AG08395 (cell line): ENCODE results near the gene FRG2C.
"Not testable (repeated sequence)": the region's sequence is repeated elsewhere in the genome, so short reads cannot be mapped to it uniquely, and the experiment has no call there.

Source experiments
- DNase-seq: peaks from one replicate; pipeline ENCODE4 v3.0.0; 2012; ENCODE audit warnings: mixed read lengths, low spot score

The FRG2C gene

DNA sequence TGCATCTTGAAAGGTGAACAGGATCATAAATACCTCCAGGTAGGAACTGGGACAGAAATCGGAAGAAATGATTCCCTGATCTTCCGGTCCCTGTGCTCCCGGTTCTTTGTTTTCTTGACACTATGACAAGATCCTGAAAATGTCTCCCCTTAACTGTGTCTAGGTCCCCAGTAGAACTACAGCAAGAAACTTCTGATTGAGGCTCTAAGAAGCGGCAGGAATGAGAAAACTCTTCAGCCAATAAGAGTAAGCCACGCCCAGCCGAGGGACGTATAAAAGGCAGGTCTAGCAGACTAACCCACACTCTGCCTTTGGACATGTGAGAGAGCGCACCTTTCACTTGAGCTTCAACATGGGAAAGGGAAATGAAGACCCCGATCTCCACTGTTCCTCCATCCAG is at the start of gene FRG2C:
Gene FRG2C (plus strand): TSS at position 301 of the 400 bp plus-strand sequence. CDS start 52 bp downstream, at position 353.
- not testable (repeated sequence) for DNase-seq

DNA sequence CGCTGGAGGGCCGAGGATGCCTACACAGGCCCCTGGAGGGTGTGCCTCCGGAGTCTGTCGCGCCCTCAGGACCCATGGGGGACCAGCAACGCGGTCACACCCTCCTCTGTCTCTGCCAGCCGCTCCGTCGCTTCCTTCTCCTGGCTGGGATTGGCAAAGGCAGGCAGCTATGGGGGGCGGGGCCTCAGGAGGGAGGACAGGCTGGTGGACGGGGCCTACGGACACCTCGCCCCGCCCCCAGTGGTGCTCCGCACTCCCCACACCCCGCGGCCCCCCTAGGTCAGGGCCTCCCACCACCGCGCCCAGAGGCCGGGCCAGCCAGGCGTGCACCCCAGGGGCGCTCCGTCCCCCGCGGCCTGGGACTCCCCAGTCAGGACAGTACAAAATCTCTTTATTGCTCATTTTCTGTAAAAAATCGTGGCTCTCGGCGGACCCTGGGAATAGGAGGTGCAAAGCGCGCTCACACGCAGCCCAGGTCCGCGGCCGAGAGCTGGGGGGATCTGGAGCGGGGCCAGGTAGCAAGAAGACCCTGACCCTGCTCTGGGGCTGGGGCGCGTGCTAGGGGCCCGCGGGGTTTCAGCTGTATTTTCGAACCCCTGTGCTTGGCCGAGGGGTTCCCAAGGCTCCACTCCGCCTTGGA is 45.3 kb upstream of the FRG2C start:
- peak; percentile 65 for DNase-seq

DNA sequence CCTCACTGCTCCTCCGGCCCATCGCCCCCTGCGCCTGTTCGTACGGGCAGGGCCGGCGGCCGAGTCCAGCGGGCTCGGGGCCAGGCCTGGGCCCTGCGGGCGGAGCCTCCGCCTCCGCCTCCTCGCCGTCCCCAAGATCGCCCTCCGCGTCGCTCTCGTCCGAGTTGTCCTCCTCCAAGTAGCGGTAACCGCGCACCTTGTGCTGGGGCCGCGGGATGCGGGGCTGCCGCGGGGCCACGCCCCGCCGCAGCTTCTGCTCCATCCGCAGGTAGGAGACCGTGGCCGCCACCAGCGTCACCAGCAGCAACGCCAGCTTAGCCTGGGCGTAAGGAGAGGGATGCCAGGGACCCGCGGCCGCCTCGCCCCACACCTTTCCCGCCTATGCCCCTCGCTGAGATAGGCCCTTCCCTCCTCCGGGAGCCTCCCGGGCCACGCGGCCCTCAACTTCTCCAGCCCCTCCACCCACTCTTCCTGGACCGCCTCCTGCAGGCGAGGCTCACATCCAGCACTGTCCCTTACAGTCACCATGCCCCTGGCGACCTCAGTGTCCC is 44.6 kb upstream of the FRG2C start:
- peak; percentile 4 for DNase-seq

DNA sequence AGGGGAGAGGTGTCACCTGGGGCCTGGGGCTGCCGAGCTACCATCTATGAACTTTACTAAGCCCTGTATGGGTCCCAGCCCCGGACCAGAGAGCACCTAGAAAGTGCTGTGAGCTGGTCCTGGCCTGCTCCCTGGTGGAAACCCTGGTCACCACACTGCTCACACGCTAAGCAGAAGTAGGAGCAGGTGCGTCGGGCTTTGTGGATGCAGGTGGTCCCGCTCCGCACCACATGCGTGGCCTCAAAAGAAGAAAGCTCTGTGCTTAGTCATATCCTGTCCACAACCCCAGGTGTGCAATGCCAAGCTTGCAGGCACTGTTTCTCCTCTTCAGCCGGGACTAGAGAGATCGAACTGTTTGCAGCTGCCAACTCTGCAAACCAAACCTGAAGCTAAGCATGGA is 42.4 kb upstream of the FRG2C start:
- DNase-seq = not testable (repeated sequence)

DNA sequence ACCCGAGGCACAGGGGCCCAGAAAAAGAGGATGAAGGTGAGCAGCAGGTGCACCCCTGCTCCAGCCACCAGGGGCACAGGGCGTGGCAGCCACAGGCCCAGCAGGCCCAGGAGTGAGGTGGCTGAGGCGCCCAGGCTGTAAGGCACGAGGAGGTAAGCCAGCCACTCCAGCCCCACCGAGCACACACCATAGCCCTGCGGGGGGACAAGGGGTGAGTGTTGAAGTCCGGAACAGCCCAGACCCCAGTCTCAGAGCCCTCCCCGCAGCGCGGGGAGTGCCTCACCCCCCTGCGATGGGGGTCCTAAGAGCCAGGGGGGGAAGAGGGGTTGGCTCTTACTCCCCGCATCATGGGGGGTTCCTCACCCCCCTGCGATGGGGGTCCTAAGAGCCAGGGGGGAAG is 40.5 kb upstream of the FRG2C start:
- not testable (repeated sequence) for DNase-seq

DNA sequence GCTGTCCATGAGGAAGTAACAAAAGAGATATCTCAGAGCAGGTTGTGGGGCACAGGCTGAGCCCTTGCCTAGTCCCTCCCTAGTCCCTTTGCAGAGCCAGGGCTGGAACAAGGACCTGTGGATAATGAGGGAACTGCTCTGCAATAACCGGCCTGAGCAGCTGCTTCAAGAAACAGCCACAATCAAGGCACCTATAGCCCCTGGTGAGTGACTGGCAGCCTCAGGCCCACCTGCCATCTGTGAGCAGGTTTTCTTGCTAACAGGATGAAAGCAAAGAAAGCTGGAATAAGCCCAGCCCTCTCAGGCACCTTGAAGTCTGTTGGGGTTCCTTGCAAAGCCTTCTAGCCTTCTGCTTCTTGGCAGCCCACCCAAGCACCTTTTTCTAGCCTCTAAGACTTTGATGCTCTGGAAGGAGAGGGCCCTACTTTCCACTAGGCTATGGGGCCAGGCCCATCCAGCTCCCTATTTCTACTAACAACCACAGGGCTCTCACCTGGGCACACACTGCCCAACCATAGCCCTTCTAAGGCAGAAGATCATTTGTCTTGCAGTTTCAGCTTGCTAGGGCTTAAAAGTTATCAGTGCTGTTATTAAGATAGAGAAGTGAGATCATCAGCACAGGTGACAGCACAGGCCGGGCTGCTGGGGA is 33.1 kb upstream of the FRG2C start:
- not testable (repeated sequence) for DNase-seq

DNA sequence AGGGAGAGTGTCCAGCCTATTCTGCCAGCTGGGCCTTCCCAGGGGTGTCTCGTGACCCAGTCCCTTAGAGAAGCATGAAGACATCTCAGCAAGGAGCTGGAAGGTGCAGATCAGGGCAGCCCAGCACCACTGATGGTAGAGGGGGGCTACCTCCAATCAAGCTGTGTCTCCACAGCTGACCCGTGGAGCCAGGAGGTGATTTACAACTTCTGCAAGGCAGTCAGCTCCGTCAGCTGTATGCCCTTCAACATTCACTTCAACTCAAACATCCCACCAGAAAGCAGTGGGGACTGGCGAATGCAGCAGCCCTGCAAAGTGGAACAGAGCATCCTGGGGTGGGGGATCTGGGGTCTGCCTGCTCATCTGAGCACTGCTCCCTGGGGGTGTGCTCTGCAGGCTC is 32.6 kb upstream of the FRG2C start:
- no peak for DNase-seq

DNA sequence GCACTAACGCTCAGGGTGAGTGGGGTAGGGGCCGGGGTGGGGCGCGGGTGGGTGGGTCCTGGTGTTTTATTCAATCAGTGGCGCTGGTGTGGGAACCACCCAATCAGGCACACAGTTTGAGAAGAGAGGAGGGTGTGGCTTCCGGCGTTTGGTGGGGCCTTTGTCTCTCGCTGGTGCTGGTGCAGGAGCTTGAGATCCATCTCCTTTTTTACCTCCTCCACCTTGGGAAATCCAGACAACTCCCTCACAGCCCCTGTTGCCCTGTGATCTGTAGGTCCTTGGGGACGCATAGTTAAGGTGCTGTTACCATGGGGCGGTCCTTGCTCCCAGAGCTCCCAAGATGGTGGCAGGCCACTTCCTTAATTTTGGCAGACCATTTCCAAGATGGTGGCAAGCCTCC is 25.2 kb upstream of the FRG2C start:
- DNase-seq = not testable (repeated sequence)

DNA sequence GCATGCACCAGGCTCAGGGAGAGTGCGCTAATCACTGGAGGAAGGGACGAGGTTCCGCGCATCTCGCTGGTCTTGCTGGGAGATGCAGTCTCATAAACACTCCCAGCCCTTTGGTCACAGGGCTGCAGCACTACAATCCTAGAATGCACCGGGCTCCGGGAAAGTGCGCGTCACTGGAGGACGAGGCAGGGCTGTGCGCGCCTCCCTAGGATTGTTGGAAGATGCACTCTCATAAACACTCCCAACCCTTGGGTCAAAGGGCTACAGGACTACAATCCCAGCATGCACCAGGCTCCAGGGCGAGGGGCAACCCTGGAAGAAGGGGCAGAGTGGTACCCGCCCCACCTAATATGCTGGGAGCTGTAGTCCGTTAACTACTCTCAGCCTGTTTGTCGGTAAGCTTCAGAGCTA is 23.0 kb upstream of the FRG2C start:
- peak; percentile 67 for DNase-seq

DNA sequence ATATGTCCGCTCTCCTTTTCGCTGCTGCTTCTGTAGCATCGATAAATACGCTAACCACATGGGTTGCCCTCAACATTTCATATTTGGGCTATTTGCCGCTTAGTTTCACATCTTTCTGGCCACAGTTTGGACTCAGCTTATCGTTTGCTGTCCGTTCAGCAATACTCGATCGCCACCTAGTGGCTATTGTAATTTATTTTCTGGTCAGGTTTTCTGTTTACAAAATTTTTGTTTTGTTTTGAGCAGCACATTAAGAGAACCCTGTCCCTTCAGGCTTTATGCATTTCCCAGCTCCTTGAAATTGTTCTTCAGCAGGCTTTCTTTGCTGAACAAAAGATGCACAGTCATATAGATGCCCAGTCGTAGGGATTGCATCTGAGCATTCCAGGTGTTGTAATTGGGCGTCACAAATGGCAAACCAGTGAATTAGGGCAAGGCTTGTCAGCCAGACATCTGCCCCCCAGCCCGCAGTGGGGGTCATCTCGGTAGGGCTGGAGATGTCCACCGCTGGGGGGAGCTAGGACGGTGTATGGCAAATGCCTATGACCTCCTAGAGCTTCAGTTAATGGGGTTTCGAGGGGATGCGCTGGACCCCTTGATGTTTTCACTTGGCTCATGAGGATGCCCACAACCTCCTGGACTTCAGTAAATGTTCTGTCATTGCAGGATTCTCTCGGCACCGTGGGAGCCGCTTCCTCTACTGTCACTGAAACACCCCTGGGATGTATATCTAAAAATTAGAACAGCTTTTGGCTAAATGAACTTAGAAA is 20.9 kb upstream of the FRG2C start:
- peak; percentile 27 for DNase-seq

DNA sequence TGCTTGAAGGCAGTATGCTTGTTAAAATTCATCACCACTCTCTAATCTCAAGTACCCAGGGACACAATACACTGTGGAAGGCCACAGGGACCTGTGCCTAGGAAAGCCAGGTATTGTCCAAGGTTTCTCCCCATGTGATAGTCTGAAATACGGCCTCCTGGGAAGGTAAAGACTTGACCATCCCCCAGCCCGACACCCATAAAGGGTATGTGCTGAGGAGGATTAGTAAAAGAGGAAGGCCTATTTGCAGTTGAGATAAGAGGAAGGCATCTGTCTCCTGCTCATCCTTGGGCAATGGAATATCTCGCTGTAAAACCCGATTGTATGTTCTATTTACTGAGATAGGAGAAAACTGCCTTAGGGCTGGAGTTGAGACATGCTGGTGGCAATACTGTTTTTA is 18.6 kb upstream of the FRG2C start:
- not testable (repeated sequence) for DNase-seq

DNA sequence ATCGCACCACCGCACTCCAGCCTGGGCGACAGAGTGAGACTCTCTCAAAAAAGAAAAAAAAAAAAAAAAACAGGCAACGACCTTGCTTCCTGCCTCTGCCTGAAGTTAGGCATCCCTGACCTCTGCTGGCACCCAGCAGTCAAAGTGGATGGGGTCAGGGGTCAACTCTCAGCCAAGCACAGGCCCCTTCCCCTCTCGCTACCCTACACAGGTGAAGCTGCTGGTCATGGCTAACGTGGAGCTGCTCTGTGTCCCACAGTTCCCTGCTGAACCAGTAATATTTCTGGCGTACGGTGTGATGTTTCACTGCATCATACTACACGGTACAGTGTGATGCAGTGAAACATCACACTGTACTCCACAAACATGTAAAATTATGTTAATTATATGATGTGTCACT is 13.9 kb upstream of the FRG2C start:
- DNase-seq = no peak

DNA sequence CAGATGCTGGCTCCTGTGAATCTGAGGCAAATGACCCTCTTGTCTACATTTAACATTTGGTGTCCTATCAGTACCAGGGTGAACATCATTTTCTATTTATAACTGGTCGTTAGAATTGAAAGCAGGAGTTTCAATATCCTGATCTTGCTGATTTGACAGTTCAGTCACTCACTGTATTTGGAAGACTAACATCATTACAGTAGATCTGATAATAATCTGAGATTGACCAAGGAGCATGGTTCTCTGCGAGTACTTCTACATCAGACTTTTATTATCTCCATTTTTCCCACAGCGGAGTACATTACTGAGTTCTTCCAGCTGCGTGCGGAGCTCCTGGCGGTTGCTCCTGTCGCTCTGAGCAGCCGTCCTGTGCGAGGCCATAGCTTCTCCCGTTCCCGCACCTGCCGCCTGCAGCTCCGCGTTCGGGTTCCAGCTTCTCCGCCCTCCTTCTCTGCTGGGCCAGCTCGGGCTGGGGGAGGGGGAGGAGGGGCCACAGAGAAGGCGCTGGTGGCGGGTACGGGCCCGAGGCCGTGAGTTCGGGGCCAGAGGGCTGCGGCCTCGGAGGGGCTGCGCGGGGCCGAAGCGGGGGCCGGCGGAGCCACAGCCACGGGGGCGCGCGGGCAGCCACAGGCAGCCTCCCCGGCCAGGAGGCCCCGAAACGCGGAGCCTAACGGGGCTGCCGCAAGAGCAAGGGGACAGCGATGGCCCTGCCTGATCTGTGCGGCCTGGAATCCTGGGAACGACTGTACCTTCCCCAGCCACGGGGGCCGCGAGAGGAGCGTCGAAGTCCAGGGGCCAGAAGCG is 8.8 kb upstream of the FRG2C start:
- DNase-seq = not testable (repeated sequence)

DNA sequence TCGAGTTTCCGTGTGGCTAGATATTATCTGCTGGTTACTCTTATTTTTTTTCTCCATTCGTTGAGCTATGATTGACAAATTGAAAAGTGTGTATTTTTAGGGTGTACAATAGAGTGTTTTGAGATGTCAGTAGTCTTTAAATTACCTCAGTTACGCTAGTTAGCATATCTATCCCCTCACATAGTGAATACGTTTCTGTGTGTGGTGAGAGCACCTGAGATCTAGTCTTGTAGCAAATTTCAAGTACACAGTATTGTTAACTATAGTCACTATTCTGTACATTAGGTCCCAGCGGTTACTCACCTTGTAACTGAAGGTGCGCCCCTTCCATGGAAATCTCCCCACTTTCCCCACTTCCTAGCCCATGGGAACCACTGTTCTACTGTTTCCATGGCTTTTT is 8.2 kb upstream of the FRG2C start:
- not testable (repeated sequence) for DNase-seq

DNA sequence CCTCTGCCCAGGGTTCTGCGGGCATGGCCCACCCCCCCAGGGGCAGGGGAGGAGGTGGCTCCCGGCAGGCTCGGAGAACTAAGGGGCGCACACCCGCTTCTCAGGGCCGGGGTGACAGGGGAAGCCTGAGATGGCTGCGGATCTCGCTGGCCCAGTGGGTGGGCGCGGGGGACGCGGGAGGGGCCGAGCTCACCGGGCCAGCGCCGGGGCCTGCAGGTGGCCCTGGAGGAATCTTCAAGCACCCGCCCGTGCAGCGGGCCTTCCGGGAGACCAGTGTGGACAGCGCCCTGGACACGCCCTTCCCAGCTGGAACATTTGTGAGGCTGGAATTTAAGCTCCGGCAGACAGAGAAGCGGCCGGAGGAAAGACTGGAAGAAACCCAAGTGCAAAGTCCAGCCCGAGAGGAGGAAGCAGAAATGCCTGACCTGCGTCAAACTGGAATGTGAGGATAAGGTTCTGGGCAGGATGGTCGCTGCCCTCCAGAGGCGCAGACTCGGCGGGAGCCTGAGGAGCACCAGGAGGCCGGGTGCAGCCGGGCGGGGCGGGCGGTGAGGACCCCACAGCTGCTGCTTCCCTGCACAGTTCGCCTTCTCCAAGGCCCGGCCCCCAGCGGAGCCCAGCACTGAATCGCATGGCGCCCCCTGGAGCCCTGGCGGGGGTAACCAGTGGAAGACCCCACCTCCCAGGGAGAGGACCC is 5.6 kb upstream of the FRG2C start:
- peak; percentile 20 for DNase-seq

DNA sequence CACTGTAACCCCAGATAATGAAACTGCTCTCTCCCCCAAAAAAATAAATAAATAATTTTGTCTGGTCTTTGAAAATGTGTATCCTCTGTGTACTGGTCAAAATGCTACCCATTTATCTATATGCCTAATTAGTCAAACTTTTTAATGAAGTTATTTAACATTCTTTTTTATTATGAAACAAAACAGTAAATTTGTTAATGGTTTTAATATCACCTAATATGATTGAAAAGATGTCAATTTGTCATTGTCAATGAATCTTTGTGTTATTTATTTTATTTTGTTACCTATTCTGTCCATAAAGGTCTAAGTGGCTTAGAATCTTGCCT is 5.1 kb upstream of the FRG2C start:
- DNase-seq = not testable (repeated sequence)

DNA sequence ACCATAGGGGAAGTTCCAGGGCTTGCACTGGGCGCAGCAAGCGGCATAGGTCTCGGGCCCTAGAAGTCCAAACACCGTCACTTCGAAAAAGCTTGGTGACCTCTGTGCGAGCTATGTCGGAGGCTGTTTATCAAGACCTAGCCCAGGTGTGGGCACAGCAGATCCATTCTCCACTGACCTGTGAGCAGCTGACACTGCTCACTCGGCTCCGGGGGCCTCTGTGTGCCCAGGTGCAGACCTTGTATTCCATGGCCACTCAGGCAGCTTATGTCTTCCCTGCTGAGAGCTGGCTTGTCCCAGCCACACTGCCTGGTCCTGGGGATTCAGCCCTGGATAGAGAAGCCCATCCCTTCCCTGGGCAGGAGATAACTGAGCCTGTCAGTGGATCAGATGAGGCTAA is 1.5 kb downstream of the FRG2C start:
- not testable (repeated sequence) for DNase-seq

DNA sequence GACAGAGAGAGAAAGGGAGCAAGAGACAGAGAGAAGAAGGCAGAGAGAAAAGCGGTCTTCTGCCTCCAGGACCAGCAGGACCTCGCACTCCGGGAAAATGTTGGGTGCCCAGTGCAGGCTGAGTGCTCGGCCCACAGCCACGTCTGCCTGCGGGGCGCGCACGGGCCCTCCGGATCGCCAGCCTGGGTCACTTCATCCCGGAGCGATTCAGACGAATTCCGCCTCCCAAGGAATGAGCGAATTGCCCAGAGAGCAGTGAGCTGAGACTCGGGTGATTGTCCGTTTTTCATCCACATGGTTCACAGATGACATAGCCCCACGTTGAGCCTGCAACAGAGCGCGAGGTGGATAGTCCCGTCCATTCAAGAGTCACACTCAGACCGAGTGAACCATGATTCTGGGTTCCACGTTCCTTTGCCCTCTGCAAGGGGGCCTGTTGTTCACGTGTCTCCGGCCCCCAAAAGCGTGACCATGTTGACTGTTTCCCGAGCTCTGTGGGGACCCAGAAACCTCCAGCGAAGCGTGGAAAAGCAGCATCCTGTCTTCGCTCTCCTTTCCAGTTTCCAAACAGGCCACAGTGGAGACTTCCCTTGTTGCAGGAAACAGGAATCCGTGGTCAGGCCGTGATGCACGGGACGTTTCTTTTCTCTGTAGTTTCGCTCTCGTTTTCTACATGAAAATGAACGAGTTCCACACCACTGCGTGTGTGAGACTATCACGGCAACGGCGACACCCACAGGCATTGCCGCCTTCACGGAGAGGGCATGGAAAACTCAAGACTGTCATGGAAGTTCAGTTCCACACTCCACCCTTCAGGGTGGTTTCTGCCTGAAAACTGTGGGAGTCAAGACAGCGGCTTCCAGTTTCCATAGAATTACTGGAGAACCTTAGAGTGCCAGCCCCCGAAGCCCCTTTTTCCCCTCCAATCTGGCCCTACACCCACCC is 3.9 kb downstream of the FRG2C start:
- not testable (repeated sequence) for DNase-seq

DNA sequence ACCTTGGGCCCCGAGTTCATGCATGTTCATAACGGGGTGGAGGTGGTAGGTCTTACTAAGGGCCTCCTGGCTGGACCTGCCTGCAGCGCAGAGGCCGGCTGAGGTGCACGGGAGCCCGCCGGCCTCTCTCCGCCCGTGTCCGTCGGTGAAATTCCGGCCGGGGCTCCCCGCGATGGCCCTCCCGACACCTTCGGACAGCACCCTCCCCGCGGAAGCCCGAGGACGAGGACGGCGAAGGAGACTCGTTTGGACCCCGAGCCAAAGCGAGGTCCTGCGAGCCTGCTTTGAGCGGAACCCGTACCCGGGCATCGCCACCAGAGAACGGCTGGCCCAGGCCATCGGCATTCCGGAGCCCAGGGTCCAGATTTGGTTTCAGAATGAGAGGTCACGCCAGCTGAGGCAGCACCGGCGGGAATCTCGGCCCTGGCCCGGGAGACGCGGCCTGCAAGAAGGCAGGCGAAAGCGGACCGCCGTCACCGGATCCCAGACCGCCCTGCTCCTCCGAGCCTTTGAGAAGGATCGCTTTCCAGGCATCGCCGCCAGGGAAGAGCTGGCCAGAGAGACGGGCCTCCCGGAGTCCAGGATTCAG is 4.7 kb downstream of the FRG2C start:
- DNase-seq = not testable (repeated sequence)
